CD4-positive, alpha-beta T cell treated with Interleukin-6 for 4 hours (primary cell): ENCODE measurements around the gene FAM3B.
"Not testable (repeated sequence)": the region's sequence is repeated elsewhere in the genome, so short reads cannot be mapped to it uniquely, and the experiment has no call there.

Experiments
- DNase-seq: peaks from one replicate; pipeline ENCODE4 v3.0.0-alpha.2; 2020; ENCODE audit warnings: mixed read lengths

The FAM3B gene

GRCh38 chr21:41350436-41351155 is 34.0 kb downstream of the FAM3B start:
- DNase-seq, result no peak

DNA sequence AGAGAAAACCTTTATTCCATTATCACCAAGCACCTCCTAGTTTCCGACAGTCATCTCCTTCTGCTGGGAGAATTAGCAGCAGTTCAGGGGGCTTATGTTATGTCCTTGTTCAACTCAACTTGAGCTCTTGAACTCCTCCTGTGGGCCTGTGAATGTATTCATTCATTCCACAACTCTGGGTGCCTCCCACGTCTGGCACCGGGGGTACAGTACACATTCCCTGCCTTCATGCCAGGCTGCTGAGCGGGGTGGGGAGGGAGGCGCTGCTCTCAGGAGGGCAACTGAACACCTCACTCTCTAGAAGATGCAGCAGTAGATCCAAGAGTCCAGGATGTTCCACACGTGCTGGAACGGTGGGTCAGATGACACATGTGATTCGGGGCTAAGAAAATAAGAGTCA is 40.9 kb downstream of the FAM3B start:
- DNase-seq, result no peak

DNA sequence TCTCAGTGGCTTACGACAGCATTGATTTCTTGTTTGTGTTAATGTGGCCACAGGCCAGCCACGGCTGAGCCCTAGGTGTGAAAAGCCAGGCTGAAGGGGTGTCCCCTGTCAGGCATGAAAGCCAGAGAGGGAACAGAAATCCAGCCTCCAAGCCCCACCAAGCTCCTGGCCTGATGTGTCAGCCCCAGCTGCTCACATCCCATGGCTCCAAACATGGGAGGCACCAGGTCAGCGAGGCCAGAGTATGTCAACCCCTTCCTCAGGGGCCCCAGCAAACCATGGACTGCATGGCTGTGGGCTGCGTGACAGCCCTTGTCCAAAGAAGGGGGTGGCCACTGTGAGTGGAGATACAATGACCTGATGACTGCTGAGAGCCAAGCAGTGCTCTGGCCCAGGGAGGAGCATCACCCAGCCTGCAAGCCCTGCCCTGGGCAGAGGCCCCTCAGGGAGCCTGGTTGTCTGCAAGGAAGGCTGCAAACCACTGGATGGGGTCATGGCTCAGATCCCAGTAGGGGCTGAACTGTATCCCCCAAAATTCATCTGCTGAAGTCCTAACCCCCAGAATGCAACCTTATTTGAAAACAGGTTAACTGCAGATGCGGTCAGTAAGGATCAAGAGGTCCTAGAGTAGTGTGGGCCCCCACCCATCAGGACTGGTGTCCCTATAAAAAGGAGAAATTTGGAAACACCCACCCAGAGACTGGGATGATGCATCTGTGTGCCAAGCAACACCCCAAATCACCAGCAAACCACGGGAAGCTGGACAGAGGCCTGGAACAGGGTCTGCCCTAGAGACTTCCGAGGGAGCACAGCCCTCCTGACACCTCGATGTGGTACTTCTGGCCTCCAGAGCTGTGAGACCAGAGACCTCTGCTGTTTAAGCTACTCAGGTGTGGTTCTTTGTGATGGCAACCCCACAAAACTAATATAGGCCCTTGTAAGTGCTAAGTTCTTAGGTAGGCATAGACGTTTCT is 41.9 kb downstream of the FAM3B start:
- DNase-seq, result no peak

DNA sequence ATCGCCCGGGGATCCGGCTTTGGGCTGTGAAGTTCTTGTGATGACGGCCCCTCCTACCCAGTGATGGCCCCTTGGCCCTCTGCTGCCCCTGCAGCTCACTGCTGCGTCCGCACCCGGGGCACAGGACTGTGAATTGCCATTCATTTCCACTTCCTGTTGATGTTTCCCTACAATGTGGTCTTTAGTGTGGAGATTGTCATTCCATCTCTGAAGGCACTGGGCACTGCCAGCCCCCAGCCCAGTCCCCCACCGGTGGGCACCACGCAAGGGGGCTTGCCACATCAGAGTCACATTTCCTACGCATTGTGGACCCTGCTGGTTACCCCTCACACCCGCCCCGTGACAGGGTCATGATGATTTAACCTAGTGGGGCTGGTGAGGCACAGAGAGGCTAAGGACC is 42.7 kb downstream of the FAM3B start:
- DNase-seq, result no peak

GRCh38 chr21:41359754-41360071 is 43.1 kb downstream of the FAM3B start:
- not testable (repeated sequence) for DNase-seq

DNA sequence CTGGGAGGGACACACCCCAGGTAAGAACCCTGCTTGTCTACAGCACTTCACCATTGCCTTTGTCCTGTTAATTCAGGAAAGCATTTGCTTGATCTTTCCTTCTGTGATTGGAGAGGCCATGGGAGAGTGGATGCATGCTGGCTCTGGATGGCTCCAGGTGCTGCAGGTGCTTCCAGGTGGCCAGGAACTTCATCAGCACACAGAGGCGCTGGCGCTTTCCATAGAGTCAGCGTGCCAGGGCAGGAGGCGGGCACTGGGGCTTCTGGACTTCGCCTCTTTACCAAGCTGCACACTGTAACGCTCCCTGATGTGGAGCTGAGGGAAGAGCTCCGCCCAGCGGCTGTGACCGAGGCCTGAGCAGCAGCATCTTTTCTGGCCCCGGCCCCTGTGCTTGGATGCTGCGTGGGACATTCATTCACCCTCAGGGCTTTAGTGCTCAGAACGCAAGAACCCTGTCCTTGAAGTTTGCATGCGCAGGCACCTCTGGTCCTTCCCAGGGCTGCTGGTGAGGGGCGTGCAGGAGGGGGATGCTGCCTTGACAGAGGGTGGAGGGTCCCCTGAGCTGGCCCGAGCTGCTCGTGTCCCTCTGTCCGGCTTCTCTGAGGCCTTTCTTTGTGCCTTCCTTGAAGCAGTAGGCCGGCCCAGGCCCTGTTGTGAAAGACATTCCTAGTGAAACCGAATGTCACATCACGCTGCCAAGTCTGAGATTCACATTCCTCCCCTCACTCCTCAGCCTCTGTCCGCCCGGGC is 43.6 kb downstream of the FAM3B start:
- no peak for DNase-seq

DNA sequence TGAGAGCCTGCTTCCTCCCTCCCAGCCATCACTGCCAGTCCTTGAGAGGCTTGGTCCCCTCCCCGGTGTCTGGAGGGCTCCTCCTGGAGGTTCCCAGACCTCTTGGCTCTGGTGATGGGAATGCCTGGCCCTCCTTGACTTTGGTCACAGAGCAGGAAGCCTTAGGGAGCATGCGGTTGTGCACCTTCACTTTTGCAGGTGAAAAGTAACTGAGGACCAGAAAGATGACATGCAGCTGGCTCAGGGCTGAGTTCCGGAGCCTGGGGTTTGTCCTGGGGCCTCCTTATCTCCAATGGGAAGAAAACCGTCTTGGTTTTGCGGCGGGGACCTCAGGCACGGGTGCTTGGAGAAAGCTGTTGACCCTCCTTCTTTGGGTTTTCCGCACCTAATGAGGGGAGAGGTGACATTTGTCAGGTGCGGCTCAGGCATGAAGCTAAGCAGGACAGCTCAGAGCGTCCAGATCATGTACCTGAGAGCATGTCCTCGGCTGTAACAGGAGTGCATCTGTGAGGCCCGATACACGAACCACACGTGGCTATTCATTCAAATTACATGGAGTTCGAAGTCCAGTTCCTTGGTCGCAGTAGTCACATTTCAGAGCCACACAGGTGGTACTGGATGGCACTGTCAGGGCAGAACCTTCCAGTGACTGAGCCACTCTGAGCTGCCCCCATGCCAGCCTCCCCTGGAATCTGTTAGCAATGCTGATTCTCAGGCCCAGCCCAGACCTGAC is 44.6 kb downstream of the FAM3B start:
- DNase-seq, result no peak

GRCh38 chr21:41361786-41362604 is 45.4 kb downstream of the FAM3B start, which contains the start of gene MX2:
Gene MX2 (plus strand): TSS chr21:41362027. CDS start chr21:41376907, 14,880 bp downstream.
- peak; percentile 88 for DNase-seq

GRCh38 chr21:41362605-41363369 is 46.2 kb downstream of the FAM3B start:
- DNase-seq, result no peak

GRCh38 chr21:41363370-41364270 is 47.0 kb downstream of the FAM3B start:
- no peak for DNase-seq

DNA sequence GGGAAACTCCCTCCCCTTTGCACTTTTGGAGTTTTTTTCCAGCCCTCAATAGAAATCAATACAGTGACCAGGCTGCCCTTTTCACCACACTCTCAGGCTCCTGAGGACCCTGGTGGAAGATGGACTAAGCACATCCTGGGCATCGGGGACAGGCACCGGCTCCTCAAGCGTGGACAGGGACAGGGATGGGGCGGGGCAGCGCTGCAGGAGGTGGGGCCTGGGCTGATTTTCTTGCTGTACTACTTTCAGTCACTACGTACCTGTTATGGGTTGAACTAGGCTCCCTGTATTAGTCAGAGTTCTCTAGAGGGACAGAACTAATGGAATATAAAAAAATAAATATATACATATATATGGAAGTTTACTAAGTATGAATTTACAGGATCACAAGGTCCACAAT is 47.7 kb downstream of the FAM3B start:
- no peak for DNase-seq

DNA sequence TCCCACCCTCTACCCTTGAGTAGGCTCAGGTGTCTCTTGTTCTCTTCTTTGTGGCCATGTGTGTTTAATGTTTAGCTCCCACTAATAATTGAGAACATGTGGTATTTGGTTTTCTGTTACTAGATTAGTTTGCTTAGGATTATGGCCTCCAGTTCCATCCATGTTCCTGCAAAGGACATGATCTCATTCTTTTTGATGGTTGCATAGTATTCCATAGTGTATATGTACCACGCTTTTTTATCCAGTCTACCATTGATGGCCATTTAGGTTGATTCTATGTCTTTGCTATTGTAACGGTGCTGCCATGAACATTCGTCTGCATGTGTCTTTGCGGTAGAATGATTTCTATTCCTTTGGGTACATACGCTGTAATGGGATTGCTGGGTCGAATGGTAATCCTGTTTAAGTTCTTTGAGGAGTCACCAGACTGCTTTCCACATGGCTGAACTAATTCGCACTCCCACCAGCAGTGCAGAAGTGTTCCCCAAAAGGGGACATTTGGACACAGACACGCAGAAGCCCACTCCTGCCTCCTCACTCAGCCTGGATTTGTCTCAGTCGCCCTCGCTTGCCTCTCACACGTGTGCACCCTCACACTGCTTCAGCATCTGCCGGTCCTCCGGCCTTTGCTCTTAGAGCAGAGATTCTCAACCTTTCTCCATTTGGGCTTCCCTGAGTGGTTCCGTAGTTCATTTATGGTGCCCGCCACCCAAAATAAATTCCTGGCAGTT is 48.9 kb downstream of the FAM3B start:
- DNase-seq, result no peak

GRCh38 chr21:41366522-41367151 is 50.0 kb downstream of the FAM3B start:
- DNase-seq, result peak; percentile 26

DNA sequence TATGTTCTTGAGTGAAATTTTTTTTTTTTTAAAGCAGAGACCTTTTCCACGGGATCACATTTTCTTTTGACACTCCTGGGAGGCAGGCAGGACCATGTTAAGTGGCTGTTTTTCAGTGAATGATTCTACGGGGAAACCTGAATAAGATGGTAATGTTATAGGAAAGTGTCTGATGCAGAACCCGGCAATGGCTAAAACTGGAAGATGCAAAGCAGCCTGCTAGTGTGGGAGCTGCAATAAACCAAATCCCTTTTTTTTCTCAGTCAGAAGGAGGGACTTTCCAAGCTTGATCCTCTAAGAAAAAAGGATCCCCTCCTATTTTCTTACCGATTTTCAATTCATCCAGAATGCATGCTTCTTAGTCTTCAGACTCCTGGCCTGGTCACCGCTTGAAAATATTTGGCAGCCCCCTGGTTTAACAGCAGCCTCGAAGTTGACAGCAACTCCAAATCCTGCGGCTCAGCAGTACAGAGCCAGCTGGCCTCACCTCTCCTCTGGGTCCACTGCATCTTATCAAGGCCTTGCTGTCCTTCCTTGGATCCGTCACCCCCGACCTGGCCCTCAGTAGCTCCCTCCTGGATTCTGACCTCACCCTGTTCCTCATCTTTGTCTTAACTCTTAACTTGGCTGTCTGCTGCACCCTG is 50.8 kb downstream of the FAM3B start:
- DNase-seq, result no peak

DNA sequence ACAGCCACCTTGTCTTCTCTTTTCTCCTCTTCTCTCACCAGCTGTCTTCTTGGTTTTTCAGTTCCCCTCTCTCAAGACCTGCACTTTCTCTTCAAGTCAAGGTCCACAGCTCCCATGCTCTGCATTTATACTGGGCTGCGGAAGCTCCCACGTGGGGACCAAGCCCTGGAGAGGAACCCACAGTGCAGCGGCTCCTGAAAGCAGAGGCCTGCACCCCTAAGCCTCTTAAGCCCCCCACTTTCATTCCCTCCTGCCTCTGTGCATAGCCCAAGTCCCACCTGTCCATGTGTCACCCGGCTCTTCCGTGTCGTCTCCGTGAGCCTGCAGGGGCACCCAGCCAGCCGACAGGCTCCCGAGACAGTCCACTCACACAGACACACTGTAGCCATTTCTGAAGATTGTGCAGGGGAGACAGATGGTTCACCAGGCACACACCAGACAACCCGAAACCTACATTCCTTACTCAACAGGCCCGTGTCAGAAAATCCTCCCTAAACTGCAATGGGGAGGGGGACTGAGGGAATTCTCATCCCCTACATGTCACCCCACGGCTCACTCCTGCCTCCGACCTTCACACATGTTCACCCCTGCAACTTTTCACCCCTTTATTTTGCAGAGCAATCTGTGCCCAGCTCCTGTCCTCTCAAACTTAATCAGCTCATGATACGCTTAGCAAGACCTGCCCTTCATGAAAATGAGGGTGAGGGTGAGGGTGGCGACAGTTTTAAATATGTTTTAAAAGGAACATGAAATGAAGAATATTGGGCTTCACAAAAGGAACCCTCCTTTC is 51.5 kb downstream of the FAM3B start:
- DNase-seq, result no peak

- DNase-seq, result no peak
These were observed 52.1 kb downstream of the FAM3B start for GRCh38 chr21:41368735-41369104.
